GM19043 (cell line): ENCODE results near the gene CLEC16A.

Experiments
- ATAC-seq: cut with Tn5 transposase; IDR thresholded peaks from one replicate; pipeline ENCODE4 v1.9.1; 2021; ENCODE audit warnings: low read depth; ENCODE audit not compliant: unreplicated experiment

Gene CLEC16A

DNA sequence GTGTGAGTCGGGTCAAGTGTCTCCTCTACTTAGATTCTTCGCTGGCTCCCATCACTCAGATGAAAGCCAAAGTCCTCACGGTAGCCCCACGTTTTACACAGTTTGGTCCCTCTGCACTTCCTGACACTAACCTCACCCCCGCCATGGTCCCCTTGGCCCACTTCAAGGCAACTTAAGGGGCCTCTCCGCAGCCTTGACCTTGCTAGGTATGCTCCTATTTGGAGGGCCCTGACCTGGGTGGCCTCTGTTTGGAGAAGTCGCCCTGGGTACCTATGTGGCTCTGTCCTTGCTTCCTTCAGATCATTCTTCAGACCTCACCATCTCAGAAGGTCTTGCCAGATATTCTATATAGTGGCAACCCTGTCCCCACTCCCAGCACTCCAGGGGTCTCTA lies 201.5 kb downstream of the CLEC16A start:
- no peak for ATAC-seq

DNA sequence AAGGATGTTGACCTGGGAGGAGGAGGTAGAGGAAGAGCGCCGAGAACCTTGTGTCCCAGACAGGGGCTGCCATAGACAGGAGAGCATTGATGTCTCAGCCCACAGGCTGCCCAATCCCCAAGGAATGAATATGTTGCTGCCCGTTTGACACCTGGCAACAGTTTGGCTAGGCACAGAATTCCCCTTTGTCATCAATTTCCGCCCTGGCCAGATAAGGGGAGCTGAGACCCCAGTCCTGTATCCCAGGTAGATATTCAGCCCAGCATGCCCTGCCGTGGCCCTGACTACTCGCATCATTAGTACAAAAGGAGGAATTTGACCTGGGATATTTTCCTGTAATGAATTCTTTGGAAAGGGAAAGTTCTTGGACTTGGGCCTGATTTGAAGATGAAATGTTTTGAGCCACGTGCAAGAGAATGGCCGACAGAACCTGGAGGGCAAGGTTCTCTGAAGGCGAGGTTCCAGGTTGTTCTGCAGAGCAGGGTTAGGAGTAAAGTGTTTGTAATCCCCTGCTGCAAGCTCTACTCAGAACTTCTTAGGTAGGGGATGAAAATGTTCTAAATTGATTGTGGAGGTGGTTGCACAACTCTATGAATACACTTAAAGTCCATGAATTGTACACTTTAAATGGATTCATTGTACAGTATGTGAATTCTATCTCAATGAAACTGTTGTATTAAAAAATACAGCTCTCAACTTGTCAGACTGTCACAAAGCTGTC lies 202.8 kb downstream of the CLEC16A start:
- ATAC-seq: no peak

DNA sequence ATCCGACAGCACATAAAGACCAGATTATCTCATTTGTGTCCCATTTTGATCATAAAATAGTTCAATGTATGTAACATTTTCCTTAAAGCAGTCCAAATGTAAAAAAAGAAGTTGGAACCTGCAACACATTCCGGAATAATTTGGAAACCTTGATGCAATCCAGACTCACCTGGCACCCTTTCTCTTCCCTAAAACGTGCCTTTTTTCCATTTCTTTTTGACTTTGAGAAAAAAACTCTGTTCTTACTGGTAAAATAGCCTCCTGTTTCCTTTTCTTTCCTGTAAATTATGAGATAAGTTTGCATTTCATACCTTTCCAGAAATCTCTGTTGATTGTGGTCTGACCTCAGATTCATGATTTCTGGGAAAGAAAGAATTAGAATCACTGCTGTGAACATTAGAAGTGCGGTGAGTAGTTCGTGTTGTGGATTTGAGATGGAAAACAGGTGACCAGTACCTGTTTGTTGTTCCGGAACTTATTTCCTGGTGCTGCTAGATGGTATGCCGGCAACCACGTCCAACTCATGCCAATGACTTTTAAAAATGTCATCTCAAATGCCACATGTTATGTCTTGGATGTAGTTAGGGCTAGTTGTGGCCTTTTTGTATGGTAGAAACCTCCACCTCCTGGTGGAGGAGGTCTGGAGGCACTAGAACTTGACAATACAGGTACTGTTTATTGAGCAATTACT lies 203.5 kb downstream of the CLEC16A start:
- ATAC-seq: no peak

DNA sequence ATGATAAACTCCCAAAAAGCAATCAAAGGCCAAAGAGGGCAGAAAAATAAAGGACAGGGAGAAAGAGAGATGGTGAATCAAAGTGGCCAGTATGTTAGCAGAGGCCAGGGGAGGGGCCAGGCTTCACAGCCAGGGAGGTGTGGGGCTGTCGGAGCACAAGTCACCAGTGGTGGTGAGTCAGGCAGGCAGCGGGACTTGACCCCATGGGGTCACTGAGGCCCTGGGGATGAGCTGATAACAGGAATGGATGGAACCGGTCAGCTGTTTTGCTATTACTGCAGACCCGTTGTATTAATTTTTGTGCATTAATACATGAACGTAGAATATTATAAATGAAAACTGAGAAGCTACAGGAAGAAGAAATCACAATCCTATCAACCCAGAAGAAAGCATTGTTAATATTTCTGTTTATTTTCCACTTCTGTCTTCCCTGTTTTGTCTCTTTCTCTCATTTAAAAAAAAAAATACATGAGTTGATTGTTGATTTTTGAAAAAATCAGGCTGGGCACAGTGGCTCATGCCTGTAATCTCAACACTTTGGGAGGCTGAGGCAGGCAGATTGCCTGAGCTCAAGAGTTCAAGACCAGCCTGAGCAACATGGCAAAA lies 204.8 kb downstream of the CLEC16A start:
- no peak for ATAC-seq

DNA sequence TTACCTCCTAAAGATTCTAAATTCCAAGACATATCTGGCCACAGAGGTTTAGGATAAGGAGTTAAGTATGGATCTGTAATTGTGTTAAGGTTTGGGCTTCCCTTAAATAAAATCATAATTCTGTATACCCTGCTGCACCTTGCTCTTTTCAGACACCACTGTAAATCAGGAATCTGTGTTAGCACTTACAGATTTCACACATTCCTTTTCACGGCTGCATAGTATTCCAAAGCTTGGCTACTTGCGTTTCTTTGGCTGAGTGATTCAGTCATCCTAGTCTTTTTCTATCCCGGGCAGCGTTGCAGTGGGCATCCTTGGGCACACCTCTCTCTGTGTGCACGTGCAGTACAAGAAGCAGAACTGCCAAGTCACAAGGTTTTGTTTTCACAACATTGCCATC lies 205.8 kb downstream of the CLEC16A start:
- no peak for ATAC-seq

DNA sequence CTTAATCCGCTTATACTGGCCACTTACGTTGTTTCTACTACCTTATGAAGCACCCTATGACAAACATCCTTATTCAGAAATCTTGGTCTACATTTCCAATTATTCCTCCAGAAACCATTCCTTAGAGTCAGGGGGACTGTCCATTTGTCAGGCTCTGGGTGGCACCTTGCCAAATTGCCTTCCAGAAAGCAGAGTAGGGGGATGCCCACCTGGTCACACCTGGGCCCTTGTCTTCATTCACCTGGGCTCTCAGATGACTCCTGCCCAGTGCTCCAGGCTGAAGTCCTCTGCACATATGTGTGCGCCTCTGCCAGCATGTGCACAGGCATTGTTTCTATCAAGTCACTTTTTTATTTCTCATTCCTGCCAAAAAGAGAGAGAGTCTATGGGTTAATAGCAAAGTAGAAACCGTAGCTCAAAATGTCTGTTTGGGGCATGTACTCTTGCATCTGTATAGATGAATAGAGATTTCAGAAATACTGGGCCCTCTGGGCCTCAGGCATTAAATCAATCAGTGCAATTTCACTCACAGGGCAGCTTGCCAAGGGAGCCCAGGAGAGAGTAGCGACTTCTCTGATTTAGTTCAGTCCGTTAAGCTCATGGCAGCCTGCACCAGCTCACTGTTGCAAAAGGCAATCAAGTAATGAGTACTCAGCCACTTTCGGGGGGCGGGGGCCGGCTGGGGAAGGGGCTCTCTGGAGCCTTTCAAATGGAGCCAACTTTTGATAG lies 207.0 kb downstream of the CLEC16A start:
- no peak for ATAC-seq

DNA sequence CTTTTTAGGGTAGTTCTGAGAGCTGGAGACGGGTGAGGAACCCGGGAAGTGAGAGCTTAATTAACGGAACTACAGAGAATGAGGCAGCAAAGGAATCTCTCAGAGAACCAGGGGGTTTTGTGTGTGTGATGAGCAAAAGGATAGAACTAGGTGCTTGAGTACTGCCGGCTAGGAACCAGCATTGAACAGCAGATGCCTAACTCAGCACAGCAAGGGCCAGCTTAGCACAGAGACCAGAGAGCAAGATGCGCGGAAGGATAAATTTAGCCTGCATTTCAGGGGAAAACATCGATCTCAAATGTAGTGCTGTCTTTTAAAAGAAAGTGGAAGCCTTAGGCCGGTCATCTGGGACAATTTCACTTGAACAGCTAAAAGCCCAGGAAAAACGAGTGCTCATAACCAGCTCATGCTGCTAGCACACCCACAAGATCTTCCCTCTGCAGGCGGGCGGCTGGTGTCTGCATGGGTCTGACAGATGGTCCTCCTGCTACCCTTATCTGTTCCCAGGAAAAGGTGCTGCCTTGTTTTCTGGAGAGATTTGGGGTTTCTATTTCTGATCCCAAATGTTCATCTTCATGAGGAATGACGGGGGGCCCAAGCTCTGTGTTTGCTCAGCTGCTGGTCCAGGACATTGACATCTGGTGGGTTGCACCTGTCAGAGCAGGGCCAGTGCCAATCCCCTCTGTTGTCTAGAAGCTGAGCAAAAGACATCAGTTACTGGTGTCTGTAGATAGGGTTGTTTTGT lies 207.7 kb downstream of the CLEC16A start:
- no peak for ATAC-seq

DNA sequence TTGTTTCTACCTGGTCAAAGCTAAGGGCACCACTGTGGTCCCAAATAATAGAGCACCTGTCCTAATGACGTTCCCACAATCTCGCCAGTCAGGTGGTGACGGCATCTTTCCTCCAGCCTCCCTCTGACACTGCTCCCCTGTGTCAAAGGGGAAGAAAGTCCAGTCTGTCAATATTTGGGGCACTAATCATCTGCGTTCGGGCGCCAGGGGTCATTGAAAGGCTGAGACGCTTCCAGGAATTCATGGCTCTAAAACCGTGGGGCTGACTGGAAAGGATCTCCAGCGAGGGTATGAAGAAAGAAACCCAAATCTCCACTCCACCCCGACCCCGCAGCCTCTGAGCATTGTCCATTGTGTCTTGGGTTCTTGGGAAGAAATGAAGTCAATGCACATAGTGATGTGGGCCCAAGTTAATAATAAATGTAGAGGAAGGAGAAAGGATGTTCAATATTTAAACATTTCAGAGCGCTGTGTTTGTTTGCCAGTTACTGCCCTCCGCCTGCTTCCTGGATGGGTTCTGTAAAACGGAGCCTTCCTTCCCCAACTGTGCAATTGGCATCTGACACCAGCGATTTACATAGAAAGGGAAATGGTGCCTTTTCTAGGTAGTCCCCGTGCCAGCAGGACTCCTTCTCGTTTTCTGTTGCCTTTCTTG lies 208.4 kb downstream of the CLEC16A start:
- ATAC-seq: no peak

DNA sequence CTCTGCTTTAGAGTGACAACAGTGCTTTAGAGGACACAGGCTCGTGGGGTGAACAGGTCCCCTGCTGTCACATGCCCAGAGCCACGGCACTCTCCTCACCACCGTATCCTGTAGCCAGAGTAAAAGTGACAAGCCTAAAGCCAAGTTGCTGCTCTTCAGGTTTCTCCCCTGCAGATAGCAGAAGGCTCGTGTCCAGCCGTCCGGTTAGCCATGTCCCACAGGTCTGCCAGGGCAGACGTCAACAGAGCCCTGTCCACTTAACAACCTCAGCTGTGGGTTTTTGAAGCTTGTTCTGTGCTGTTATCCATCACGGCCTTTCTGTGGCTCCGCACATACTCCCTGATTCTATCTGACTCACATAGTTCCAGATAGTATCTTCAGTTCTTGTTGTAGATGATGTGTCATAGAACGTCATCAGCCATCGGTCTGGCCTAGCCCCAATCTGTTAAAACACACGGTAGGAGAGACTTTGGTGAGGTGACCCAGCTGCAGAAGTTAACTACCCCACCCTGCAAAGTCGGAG lies 211.0 kb downstream of the CLEC16A start:
- no peak for ATAC-seq

DNA sequence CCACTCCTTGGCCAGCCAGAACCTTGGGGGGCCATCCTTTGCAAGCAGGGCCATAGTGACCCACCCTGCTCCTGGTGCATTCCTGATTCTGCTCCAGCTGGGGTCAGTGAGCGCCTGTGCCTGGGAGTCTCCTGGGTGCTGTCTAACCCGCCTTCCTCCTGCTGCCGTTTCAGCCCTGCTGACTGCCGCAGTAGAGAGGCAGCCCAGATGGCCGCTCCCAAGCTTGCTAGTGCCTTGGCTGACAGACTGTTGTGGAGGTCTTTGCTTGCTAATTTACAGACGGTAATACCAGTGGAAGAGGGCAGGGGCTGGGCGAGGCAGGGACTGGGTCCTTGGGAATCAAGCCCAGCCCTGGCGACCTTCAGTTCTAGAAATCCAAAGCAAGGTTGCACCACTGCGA lies 212.0 kb downstream of the CLEC16A start:
- no peak for ATAC-seq

DNA sequence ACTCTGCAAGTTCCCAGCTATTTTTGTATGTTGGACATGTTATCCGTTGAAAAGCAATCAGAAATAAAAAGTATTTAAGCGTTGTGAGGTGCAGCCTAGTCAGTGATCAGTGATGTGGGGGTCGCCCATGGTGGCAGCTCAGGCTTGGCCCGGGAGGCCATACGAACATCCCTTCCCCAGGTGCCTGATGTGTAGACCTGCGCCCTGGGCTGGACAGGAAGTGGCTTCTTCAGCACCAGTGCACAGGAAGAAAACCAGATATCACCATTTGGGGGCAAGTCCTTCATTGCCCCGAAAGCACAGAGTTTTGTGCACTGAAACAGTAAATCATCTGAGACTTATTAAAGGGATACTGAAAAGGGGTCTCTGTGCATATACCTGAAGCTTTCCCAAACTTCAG lies 212.8 kb downstream of the CLEC16A start:
- ATAC-seq: no peak

DNA sequence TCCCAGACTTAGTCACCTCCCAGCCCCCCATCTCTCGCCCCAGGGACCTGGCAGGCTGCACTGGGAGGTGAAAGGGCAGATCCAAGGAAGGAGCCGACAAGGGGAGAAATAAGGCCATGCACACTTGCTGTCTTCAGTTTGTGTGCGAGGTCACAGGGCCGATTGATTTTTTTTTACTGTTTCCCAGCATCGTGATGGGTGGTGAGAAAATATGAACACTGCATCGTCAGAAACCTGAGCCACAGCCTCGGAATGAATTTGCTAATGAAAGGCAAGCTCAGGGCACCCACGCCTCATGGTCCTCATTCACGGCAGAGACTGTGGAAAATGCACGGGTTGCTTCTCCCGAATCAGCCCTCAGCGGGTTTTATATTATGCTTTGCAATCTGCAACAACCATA lies 213.7 kb downstream of the CLEC16A start:
- ATAC-seq: no peak

DNA sequence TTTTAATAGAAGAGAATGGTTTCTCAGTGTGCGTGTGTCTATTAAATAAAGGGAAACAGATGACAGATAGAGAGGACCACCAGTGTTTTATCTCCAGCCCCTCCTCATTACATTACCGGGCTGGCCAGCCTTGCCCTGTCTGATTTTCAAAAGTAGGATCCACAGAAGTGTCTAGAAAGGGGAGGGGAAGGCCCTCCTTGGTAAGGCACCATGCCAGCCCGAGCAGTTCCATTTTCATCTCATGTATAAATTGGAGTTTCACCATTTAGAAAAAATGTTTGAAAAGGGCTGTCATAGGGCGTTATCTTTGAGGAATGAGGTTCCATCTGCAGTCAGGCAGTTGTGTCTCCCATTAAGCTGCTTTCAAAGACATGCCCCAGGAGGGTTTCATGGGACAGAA lies 214.9 kb downstream of the CLEC16A start:
- no peak for ATAC-seq

DNA sequence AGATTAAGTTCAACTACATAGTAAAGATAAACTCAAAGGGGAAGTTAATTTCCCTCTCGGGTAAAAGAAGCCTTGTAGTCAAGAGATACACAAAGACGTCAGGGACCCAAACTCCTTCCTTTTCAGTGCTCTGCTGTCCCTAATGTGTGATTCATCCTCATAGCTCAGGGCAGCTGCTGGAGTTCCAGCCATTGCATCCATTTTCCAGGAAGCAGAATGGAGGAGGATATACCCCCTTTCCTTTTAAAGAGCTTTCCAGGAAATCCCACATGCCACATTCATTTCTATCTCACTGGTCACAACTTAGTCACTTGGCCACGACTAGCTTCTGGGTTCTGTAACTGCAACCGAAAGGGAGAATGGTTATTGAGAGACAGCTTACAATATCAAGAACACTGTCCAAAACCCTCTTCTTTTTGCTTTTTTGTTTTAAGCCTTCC lies 216.3 kb downstream of the CLEC16A start:
- no peak for ATAC-seq

DNA sequence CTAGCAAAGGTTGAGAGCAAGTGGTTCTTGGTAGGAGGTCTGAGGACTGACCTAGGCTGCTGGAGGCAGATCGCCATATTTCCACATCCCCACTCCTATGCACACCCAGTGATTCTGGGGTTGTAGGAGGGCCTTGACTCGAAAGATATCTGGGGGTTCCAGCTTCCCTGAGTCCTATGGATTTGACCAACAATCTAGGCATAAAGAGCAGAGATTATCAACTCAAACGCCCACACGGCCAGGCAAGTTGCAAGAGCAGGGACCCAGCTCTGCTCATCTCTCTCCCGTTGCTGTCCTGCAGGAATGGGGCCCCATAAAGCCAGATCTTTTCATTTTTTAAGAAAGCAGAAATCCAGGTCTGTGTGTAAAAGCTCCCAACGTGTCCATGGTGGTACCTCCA lies 217.1 kb downstream of the CLEC16A start:
- ATAC-seq: no peak

DNA sequence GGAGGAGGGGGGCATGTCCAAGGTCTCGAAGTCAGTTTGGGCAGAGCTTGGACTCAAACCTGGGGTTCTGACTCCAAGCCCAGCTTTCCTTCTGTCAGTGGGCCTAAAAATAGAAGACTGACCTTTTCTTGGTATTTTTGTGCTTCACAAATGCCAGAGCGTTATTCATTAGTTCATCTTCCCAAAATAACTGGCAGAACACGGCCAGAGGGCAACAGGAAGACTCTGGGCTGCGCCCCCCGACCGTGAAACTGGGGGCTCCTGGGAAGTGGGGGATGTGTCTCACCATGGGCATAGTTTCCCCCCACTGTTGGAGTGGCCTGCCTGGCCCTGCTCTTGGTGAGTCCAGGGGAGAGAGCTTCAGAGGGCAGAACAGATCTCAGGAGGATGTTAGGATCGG lies 217.6 kb downstream of the CLEC16A start:
- no peak for ATAC-seq

DNA sequence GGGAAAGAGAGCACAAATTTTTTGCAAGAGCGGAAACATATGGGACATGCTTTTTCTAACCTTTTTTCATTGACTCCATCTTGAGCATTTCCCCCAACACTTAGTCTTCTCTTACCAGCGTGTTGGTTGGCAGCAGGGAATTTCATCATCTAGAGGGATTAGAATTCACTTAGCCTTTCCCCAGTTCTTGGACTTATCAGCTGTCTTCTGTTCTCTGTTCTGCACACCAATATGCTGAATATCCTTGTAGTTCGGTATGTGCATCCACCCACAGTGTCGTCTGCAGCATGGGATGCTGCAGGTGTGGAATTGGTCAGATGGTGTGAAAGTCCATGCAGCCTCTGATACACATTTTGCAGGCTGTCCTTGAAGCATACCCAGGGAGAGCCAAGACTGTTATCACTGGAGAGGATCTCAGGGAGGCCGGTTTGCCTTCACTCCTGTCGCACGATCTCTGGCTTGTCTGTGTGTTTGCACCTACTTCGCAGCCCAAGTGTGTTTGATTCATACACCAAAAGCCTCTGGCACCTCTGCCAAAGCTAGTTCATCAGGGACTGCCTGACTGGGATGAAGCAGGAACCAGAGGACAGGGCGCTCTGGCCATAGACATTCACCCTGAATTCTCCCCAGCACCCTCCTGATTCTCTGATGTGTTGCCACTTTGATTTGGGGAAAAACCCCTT lies 218.4 kb downstream of the CLEC16A start:
- no peak for ATAC-seq

DNA sequence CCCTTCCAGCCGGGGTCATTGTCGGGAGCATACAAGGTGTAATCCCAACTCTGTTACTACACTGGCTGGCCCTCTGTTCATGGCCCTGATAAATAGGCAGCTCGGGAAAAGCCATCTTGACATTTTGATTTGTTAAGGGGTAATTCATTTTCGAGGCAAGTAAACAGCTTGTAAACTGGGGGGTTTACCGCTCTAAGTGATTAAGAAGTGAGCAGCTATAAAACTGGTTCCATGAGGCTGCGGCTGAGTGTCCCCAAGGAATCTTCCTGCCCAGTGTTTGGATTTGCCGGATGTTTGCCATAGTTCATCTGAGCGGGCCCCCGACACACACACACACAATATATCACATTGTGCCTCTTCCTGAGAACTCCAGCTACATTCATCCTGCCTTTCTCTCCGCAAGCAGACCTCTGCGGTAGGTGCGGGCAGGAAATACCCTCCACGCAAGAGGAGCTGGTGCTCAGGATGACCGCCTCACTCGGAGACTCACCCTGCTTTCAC lies 219.4 kb downstream of the CLEC16A start:
- ATAC-seq: no peak
